Measurements from ENCODE around the gene PRDM16. TPM values are rescaled to one million over a fixed set of nuclear protein-coding genes. Genes with fewer than 3 reads are reported as not detected.

PRDM16 gene
- polyA plus RNA-seq, 1 of the 3 experiments (the other 2 are of a cell fraction) = not detected

DNA sequence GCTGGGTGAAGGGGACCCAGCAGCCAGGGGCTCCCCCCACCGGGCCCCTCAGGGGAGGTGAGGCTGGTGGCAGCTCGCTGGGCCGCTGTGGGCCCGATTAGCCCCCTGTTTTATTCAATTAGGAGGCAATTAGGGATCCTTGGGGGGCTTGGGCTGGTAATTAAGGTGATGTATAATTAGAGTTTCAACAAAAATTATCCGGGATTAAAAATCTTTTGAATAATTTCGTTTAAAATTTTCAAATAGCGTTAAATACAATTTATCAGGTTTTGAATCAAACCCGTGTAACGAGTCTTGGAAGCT lies 4.1 kb downstream of the PRDM16 start:
- POLR2A ChIA-PET = no interaction called here
- no peak overlapping the region for H3K4me3 ChIP-seq (ENCODE audit: low read depth in 2 of 2, low read length in 1 of 2)
- H3K27ac ChIP-seq (ENCODE audit: low read depth in 2 of 2, low read length in 1 of 2) = no peak overlapping the region
- H3F3A ChIP-seq (replicated peaks; ENCODE audit: insufficient read depth) = no peaks in the 10 kb centered on the region
- TF ChIP-seq MEF2A (IDR thresholded peaks at IDR 0.05; ENCODE audit: borderline replicate concordance, low read depth) (no peak), GATA2 (CRISPR knock-in tag; IDR thresholded peaks at IDR 0.05) (no peak), MXI1 (IDR thresholded peaks at IDR 0.05; ENCODE audit: low read depth, low read length) (no peak), RXRA (IDR thresholded peaks at IDR 0.05; ENCODE audit: borderline replicate concordance, low read depth) (no peak), ELF1 (IDR thresholded peaks at IDR 0.05) (no peak)
- TF ChIP-seq, protein P1, sequence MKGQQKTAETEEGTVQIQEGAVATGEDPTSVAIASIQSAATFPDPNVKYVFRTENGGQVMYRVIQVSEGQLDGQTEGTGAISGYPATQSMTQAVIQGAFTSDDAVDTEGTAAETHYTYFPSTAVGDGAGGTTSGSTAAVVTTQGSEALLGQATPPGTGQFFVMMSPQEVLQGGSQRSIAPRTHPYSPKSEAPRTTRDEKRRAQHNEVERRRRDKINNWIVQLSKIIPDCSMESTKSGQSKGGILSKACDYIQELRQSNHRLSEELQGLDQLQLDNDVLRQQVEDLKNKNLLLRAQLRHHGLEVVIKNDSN (IDR thresholded peaks at IDR 0.05; ENCODE audit: borderline replicate concordance, low read depth) = no peak
- TF ChIP-seq, protein P2, sequence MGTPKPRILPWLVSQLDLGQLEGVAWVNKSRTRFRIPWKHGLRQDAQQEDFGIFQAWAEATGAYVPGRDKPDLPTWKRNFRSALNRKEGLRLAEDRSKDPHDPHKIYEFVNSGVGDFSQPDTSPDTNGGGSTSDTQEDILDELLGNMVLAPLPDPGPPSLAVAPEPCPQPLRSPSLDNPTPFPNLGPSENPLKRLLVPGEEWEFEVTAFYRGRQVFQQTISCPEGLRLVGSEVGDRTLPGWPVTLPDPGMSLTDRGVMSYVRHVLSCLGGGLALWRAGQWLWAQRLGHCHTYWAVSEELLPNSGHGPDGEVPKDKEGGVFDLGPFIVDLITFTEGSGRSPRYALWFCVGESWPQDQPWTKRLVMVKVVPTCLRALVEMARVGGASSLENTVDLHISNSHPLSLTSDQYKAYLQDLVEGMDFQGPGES (IDR thresholded peaks at IDR 0.05; ENCODE audit: low read depth, low read length) = no peak
- no peaks in the 10 kb centered on the region for H3K9me2 ChIP-seq
- no peaks in the 10 kb centered on the region for H3K4me1 ChIP-seq (ENCODE audit: control insufficient read depth in 1 of 2, insufficient read depth in 2 of 2, low read depth in 1 of 2, low read length in 1 of 2)
- H3K27me3 ChIP-seq (ENCODE audit: insufficient read depth) = peaks cover 69% of the 10 kb centered on the region
- H3K79me2 ChIP-seq (ENCODE audit: insufficient read depth) = no peaks in the 10 kb centered on the region
- CTCF ChIA-PET = no interaction called here
- H3K9ac ChIP-seq = no peak overlapping the region
- H3K36me3 ChIP-seq (replicated peaks in 1 of 2; ENCODE audit: control insufficient read depth in 1 of 2, insufficient read depth in 2 of 2, low read length in 1 of 2) = no peaks in the 10 kb centered on the region
- H3K9me3 ChIP-seq = no peaks in the 10 kb centered on the region
- DNase-seq = no peak
- no peak overlapping the region for H3K4me2 ChIP-seq
- 2% methylated on average over 5 of the region's 9 CpGs for WGBS (ENCODE audit: low lambda C conversion rate)
- no peaks in the 10 kb centered on the region for H4K20me1 ChIP-seq (ENCODE audit: insufficient read depth)
- H2AFZ ChIP-seq (ENCODE audit: low read depth) = no peak overlapping the region

DNA sequence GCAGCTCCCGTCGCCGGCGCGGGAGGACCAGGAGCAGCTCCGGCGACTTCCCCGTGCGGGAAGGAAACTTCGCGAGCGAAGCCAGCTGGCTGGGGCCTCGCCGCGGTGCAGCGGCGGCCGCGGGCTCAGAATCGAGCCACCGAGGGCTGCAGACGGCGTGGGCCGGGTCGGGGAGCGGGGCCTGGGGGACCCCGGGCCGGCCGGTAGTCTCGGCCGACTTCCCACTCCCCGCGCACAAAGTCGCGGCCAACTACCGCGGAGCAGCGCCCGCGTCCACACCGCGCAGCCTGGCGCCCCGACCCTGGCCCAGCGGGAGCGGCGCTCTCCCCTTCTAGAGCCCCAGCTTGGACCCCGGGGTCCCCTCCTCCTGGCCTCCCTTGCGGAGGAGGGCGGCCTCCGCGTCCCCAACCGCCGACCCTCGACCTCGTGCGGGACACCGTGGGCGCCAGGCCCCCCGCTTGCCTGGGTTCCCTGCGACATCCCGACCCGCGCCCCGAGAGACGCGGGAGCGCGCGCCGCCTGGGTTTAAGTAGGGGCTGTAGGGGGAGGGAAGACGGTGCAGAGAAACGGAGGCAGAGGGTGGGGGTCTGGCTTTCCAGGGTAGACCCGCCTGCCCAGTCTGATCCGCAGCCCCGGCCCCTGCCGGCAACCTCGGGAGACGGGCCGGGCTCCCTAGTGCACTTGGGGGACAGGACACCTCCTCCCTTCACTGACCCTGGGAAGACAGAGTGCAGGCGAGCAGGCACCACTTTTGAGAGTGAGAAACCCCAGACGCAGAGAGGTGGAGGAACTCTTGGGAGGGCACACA lies 4.7 kb downstream of the PRDM16 start:
- CTCF ChIA-PET = no interaction called here
- H3K4me3 ChIP-seq (ENCODE audit: low read depth in 2 of 2, low read length in 1 of 2) = no peak overlapping the region

DNA sequence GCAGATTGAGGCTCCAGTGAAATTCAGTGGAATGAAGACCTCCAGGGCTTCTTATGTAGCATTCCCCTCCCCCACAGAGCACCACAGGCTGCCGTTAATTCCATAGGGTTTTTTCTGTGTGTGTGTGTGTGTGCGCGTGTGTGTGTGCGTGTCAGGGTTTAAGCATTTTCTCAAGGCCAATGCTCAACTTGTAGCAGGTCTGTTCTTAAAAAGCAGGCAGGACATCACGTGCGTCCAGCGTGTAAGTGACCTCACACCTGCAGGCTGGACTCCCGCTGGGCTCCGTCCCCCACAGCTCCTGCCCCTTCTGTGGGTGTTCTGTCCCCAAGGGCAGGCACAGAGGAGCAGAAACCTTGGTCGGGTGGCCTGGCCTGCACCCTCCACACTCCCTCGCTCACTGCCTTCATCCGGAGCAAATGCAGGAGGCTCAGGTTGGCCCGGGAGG lies 5.3 kb downstream of the PRDM16 start:
- 27% methylated on average over 6 of the region's 13 CpGs for WGBS (ENCODE audit: low lambda C conversion rate)
- Histone ChIP-seq H3K36me3 (replicated peaks in 1 of 2; ENCODE audit: control insufficient read depth in 1 of 2, insufficient read depth in 2 of 2, low read length in 1 of 2) (no peaks in the 10 kb centered on the region), H4K20me1 (ENCODE audit: insufficient read depth) (no peaks in the 10 kb centered on the region), H3K79me2 (ENCODE audit: insufficient read depth) (no peaks in the 10 kb centered on the region), H3K9me3 (no peaks in the 10 kb centered on the region), H3K9me2 (no peaks in the 10 kb centered on the region), H3K4me2 (no peak overlapping the region), H3F3A (replicated peaks; ENCODE audit: insufficient read depth) (no peaks in the 10 kb centered on the region), H3K4me3 (ENCODE audit: low read depth in 2 of 2, low read length in 1 of 2) (no peak overlapping the region), H2AFZ (ENCODE audit: low read depth) (no peak overlapping the region), H3K4me1 (ENCODE audit: control insufficient read depth in 1 of 2, insufficient read depth in 2 of 2, low read depth in 1 of 2, low read length in 1 of 2) (no peaks in the 10 kb centered on the region), H3K27me3 (ENCODE audit: insufficient read depth) (peaks cover 69% of the 10 kb centered on the region), H3K9ac (no peak overlapping the region), H3K27ac (ENCODE audit: low read depth in 2 of 2, low read length in 1 of 2) (no peak overlapping the region)
- DNase-seq = no peak
- POLR2A ChIA-PET = no interaction called here
- CTCF ChIA-PET = no interaction called here
- TF ChIP-seq, protein P3, sequence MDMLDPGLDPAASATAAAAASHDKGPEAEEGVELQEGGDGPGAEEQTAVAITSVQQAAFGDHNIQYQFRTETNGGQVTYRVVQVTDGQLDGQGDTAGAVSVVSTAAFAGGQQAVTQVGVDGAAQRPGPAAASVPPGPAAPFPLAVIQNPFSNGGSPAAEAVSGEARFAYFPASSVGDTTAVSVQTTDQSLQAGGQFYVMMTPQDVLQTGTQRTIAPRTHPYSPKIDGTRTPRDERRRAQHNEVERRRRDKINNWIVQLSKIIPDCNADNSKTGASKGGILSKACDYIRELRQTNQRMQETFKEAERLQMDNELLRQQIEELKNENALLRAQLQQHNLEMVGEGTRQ (IDR thresholded peaks at IDR 0.05; ENCODE audit: borderline replicate concordance, low read depth, low read length) = no peak
- no peak for TF ChIP-seq NRF1 (IDR thresholded peaks at IDR 0.05; ENCODE audit: low read depth, low read length)
- TF ChIP-seq FOXJ3 (CRISPR knock-in tag; IDR thresholded peaks at IDR 0.05) = no peak
- TF ChIP-seq, protein P4, sequence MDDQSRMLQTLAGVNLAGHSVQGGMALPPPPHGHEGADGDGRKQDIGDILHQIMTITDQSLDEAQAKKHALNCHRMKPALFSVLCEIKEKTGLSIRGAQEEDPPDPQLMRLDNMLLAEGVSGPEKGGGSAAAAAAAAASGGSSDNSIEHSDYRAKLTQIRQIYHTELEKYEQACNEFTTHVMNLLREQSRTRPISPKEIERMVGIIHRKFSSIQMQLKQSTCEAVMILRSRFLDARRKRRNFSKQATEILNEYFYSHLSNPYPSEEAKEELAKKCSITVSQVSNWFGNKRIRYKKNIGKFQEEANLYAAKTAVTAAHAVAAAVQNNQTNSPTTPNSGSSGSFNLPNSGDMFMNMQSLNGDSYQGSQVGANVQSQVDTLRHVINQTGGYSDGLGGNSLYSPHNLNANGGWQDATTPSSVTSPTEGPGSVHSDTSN (IDR thresholded peaks at IDR 0.05) = no peak

More for the DNA sequence above, 4.7 kb downstream of the PRDM16 start:
- H3K36me3 ChIP-seq (replicated peaks in 1 of 2; ENCODE audit: control insufficient read depth in 1 of 2, insufficient read depth in 2 of 2, low read length in 1 of 2) = no peaks in the 10 kb centered on the region
- no peak overlapping the region for H3K4me2 ChIP-seq
- H3K4me1 ChIP-seq (ENCODE audit: control insufficient read depth in 1 of 2, insufficient read depth in 2 of 2, low read depth in 1 of 2, low read length in 1 of 2) = no peaks in the 10 kb centered on the region
- peaks cover 69% of the 10 kb centered on the region for H3K27me3 ChIP-seq (ENCODE audit: insufficient read depth)
- no peaks in the 10 kb centered on the region for H3F3A ChIP-seq (replicated peaks; ENCODE audit: insufficient read depth)
- DNase-seq = no peak
- H2AFZ ChIP-seq (ENCODE audit: low read depth) = no peak overlapping the region
- H4K20me1 ChIP-seq (ENCODE audit: insufficient read depth) = no peaks in the 10 kb centered on the region
- H3K27ac ChIP-seq (ENCODE audit: low read depth in 2 of 2, low read length in 1 of 2) = no peak overlapping the region
- no peak overlapping the region for H3K9ac ChIP-seq
- H3K9me3 ChIP-seq = no peaks in the 10 kb centered on the region
- no peak for TF ChIP-seq GABPA (IDR thresholded peaks at IDR 0.05; ENCODE audit: low read depth)
- TF ChIP-seq GATA2 (CRISPR knock-in tag; IDR thresholded peaks at IDR 0.05) = no peak
- H3K79me2 ChIP-seq (ENCODE audit: insufficient read depth) = no peaks in the 10 kb centered on the region
- no peaks in the 10 kb centered on the region for H3K9me2 ChIP-seq
- POLR2A ChIA-PET = no interaction called here
- 4% methylated on average over 17 of the region's 82 CpGs for WGBS (ENCODE audit: low lambda C conversion rate)

Measured in SK-N-SH (cell line).